ENCODE results near the gene TLCD2.
"Not testable (repeated sequence)": the region's sequence is repeated elsewhere in the genome, so short reads cannot be mapped to it uniquely, and the experiment has no call there.

TLCD2 gene

GRCh38 chr17:1683459-1683858, 26.7 kb downstream of the TLCD2 start:
- no peak for DNase-seq

GRCh38 chr17:1676401-1676800, 33.8 kb downstream of the TLCD2 start:
- DNase-seq, result no peak

GRCh38 chr17:1673041-1673785, 37.0 kb downstream of the TLCD2 start:
- no peak for DNase-seq

- DNase-seq, result not testable (repeated sequence)
Observed at GRCh38 chr17:1663934-1664333, 46.2 kb downstream of the TLCD2 start.

GRCh38 chr17:1661045-1661444, 49.1 kb downstream of the TLCD2 start:
- DNase-seq, result no peak

GRCh38 chr17:1658100-1658499, 52.1 kb downstream of the TLCD2 start:
- DNase-seq, result no peak

- DNase-seq, result no peak
Observed at GRCh38 chr17:1653735-1654134, 56.4 kb downstream of the TLCD2 start.

GRCh38 chr17:1652794-1653193, 57.4 kb downstream of the TLCD2 start:
- DNase-seq, result not testable (repeated sequence)
